PC-9 (cell line): ENCODE data around the gene SLC24A4.

Source experiments
- EZH2 ChIP-seq: fragments of 200-600 bp; sonication (generic); IDR thresholded peaks from 2 replicates; pipeline ENCODE4 v1.8.0; 2017; ENCODE audit warnings: antibody characterized with exemption, low read depth
- TF ChIP-seq, protein P1 (sequence below): fragments of 200-600 bp; sonication (generic); conservative IDR thresholded peaks from 2 replicates; pipeline ENCODE4 v1.6.1; 2017; ENCODE audit warnings: mixed run types, antibody characterized with exemption, mild to moderate bottlenecking, moderate library complexity

DNA sequence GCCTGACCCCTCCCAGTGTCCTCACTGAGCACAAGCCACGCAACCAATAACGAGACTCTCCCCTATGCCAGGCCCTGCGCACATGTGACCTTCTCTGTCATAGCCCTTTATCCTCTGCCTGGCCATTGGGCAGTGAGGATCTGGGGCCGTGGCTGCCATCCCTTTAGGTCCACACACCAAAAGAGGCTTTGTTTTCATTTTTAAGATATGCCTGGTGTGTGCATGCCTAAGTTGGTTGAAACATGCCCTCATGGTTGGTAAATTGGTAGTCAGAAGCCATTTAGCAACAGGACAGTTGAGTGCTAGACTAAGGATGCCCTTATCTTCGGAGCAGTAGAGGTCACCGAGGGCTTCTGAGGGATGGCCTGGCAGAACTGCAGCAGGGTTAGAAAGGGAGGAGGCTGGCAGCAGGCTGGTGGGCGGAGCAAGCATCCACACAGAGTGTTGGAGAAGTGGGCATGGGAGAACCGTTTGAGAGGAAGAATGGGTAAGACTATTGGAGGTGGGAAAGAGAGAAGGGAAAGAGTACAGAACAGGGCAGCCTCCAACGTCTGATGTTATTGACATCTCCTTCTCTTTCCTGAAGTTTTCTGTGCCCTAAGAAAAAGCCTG, 75.1 kb downstream of the SLC24A4 start:
- TF ChIP-seq, protein P1, sequence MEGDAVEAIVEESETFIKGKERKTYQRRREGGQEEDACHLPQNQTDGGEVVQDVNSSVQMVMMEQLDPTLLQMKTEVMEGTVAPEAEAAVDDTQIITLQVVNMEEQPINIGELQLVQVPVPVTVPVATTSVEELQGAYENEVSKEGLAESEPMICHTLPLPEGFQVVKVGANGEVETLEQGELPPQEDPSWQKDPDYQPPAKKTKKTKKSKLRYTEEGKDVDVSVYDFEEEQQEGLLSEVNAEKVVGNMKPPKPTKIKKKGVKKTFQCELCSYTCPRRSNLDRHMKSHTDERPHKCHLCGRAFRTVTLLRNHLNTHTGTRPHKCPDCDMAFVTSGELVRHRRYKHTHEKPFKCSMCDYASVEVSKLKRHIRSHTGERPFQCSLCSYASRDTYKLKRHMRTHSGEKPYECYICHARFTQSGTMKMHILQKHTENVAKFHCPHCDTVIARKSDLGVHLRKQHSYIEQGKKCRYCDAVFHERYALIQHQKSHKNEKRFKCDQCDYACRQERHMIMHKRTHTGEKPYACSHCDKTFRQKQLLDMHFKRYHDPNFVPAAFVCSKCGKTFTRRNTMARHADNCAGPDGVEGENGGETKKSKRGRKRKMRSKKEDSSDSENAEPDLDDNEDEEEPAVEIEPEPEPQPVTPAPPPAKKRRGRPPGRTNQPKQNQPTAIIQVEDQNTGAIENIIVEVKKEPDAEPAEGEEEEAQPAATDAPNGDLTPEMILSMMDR: no peak
- no peak for TF ChIP-seq EZH2
